ENCODE results near the gene PTGR3.

Gene PTGR3

DNA sequence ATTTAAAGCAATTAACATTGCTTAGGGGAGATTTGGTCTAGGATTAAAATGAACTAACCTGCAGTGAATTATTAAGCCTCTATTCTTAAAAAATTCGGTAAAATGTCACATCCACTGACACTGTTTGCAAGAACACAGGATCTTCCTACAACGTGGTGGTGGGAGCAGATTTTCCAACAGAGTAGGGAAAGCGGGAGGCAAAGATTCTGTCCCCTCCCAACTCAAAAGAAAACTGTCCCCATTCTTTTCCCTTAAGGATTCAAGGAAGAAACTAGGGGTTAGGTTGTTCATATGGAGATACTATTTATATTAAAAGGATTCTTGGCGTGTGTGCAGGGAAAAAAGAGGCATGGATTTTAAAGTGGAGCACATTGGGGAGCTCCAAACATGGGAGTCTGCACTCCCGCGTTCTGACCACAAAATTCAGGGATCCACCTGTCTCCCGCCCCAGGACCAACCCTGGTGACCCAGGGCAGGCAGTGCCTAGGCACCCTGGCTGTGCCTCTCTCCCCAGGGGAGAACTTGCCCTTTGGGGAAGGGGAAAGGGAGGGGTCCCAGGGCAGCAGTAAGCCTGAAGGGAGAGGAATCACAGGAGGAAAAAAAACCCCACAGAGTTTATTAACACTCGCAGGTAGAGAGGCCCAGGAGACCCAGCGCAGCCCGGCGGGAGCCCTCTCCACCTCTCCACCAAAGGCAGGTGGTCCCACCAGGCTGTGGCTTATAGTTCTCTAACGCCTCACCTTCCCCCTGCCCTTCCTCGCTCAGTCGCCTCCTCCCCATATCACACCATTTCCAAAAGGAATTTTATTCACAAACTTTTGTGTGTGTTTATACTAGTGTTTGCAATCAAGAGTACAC is 2.3 kb downstream of the PTGR3 start:
- peak overlapping the region; percentile 99 for H3K4me3 Mint-ChIP-seq
- H3K9me3 Mint-ChIP-seq = no peaks in the 10 kb centered on the region
- peaks cover 49% of the 10 kb centered on the region for H3K4me1 Mint-ChIP-seq
- peaks cover 48% of the 10 kb centered on the region for H3K27me3 Mint-ChIP-seq
- H3K36me3 Mint-ChIP-seq = peaks cover 40% of the 10 kb centered on the region
- H3K27ac Mint-ChIP-seq = no peak overlapping the region
- CTCF ChIA-PET = no interaction called here
- no peak for DNase-seq

DNA sequence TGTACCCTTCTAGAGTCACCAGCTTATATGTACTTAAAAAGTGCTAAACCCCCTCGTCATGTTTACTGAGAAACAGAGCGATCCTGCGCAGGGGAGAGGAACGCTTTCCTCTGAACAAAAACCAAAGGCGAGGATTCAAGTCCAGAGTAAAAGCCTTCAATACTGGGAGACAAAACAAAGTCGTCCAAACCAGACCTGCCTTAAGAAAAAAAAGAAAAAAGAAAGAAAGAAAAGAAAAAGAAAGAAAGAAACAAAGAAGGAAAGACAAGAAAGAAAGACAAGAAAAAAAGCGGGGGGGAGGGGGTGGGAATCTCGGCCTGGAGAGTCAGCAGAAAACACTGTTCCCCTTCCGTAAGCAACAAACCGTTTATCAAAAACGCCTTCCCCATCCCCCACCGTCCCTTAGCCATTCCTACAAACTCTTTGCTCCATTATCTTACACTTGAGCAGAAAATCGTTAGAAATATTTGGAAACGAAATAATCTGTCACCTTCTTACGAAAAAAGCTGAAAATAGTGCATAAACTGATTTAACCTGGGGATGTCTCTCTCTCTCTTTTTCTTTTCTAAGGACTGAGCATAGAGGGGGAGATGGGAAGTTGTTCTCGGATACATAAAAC is 3.3 kb downstream of the PTGR3 start:
- CTCF ChIA-PET = no interaction called here
- Mint-ChIP-seq H3K9me3 (no peaks in the 10 kb centered on the region), H3K27me3 (peaks cover 44% of the 10 kb centered on the region), H3K36me3 (peaks cover 43% of the 10 kb centered on the region), H3K4me1 (peaks cover 45% of the 10 kb centered on the region), H3K4me3 (peak overlapping the region; percentile 62), H3K27ac (no peak overlapping the region)
- DNase-seq = no peak

DNA sequence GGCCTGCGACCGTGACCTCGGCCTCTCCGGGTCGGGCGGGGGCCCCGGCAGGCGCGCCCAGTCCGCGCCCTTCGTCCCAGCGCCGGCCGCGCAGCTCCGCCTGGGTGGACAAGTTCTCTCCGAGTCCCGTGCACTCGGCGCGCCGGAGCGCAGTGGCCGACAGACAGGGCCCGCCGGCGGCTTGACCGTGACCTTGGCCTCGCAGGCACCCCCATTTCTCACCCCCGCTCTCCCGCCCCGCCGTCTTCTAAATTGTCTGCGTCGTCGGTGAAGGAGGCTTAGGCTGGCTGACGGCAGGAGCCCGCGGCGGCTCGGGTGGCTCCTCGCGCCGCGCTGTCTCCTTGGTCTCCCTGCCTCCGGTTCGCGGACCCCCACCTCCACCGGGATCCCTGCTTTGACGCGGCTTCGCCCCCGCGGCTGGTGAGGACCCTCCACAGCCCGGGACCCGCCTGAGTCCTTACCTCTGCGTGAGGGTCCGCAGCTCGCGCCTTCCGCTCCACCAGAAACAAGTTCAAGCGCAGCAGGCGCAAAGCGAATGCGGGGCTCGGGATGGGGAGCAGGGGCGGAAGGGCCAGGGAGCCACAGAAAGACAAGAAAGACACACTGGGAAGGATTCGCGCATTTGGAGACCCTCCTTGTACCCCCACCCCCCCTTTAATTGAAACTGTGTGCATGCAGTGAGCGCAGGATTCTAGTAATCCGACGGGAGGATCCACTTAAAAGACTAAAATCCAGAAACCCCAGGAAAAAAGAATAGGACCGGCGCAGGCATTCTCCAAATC is 4.0 kb downstream of the PTGR3 start:
- DNase-seq = no peak

GRCh38 chr18:75204269-75204731 is 4.6 kb downstream of the PTGR3 start:
- H3K9me3 Mint-ChIP-seq = no peaks in the 10 kb centered on the region
- no peak overlapping the region for H3K27ac Mint-ChIP-seq
- CTCF ChIA-PET = no interaction called here
- no peak for DNase-seq
- H3K27me3 Mint-ChIP-seq = peaks cover 44% of the 10 kb centered on the region
- peaks cover 48% of the 10 kb centered on the region for H3K36me3 Mint-ChIP-seq
- peaks cover 36% of the 10 kb centered on the region for H3K4me1 Mint-ChIP-seq
- no peak overlapping the region for H3K4me3 Mint-ChIP-seq

More for the DNA sequence above, 4.0 kb downstream of the PTGR3 start:
- Mint-ChIP-seq H3K36me3 (peaks cover 44% of the 10 kb centered on the region), H3K4me3 (peak overlapping the region; percentile 62), H3K9me3 (no peaks in the 10 kb centered on the region), H3K4me1 (peaks cover 39% of the 10 kb centered on the region), H3K27me3 (peaks cover 44% of the 10 kb centered on the region), H3K27ac (no peak overlapping the region)
- CTCF ChIA-PET = no interaction called here

DNA sequence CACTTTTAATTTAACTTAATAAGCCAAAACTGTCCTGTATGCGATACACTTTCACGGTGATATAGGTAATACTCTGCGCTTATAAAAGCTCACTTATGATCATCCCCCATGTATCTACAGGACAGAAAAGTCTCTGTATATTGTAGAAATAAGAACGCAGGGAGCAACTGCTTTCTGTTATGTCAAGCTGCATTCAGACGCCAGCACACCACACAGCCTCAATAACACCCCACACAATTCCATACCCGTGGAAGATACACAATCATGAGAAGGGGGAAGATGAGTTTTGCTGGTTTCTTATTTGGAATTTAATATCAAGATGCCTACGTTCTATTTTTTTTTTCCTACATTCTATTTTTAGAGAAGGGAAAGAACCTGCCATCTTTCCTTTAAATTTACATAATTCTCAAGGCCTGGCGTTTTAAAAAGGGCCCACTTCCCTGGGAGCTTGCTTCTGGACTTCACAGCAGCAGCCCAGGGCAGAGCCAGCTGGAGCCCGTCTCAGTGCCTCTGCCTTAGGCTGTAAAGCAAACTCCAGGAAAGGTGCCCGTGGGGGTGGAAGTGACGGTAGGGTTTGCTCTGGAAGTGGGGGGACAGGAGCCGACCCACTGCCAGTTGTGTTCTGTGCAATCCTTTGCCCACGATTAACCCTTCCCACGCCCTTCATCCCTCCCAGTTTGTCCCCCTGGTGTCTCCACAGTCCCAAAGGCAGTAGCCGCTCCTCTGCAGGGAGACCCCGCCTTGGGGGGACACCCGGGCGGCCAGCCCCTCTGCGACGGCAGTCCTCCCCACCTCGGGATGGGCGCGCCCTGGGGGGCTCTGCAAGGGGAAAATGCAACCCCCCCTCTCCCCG is 5.3 kb downstream of the PTGR3 start:
- DNase-seq = no peak
- Mint-ChIP-seq H3K9me3 (no peaks in the 10 kb centered on the region), H3K36me3 (peaks cover 48% of the 10 kb centered on the region), H3K27me3 (peaks cover 44% of the 10 kb centered on the region), H3K4me3 (no peak overlapping the region), H3K4me1 (peaks cover 36% of the 10 kb centered on the region), H3K27ac (no peak overlapping the region)
- CTCF ChIA-PET = no interaction called here

- peaks cover 37% of the 10 kb centered on the region for H3K4me1 Mint-ChIP-seq
- H3K27me3 Mint-ChIP-seq = peaks cover 39% of the 10 kb centered on the region
- H3K4me3 Mint-ChIP-seq = no peak overlapping the region
Observed at GRCh38 chr18:75202696-75203365, 6.1 kb downstream of the PTGR3 start.

DNA sequence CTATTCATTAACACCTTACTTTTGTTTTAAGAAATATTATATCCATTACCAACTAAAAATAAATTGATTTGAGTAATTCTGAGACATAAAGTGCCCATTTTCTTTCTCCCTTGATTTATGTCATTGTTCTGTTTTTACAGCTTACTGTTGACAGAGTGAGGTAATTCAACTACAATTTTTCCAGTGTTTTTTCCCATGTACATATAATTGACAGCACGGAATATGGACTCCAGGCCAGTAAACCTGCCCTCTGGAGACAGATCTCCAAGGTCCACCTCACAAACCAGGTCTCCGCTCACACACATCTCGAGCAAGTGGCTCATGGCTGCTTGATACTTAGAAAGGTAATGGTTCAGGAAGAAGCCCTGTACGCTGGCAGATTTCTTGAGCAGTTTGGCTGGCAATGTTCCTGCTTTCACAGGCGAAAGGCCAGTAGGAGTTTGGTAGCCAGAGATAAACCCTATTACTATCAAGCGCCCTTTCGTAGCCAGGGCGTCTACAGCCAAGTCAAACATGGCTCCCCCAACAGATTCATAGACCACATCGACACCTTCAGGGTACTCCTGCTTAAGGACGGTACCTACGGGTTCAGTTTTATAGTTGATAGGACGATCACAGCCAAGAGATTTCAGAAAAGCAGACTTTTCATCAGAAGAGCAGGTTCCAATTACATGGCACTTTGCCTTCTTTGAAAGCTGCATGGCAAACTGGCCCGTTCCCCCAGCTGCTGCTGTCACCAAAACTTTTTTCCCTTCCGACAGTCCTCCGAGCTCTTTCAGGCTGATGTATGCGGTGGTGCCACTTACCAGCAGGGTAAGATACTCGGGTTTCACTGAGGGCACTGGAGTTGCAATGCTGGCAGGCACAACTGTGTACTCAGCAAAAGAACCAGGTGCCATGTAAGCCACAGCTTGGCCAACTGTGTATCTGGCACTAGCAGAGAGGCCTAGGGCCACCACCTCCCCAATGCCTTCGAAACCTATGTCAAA is 7.4 kb downstream of the PTGR3 start:
- H3K27ac Mint-ChIP-seq = no peak overlapping the region
- H3K27me3 Mint-ChIP-seq = peaks cover 30% of the 10 kb centered on the region
- no peak overlapping the region for H3K4me3 Mint-ChIP-seq
- no peak for DNase-seq
- H3K4me1 Mint-ChIP-seq = peaks cover 26% of the 10 kb centered on the region
- CTCF ChIA-PET = no interaction called here
- peaks cover 43% of the 10 kb centered on the region for H3K36me3 Mint-ChIP-seq
- no peaks in the 10 kb centered on the region for H3K9me3 Mint-ChIP-seq

More at GRCh38 chr18:75202696-75203365, 6.1 kb downstream of the PTGR3 start:
- Mint-ChIP-seq H3K9me3 (no peaks in the 10 kb centered on the region), H3K27ac (no peak overlapping the region), H3K36me3 (peaks cover 47% of the 10 kb centered on the region)
- no peak for DNase-seq
- CTCF ChIA-PET = no interaction called here

DNA sequence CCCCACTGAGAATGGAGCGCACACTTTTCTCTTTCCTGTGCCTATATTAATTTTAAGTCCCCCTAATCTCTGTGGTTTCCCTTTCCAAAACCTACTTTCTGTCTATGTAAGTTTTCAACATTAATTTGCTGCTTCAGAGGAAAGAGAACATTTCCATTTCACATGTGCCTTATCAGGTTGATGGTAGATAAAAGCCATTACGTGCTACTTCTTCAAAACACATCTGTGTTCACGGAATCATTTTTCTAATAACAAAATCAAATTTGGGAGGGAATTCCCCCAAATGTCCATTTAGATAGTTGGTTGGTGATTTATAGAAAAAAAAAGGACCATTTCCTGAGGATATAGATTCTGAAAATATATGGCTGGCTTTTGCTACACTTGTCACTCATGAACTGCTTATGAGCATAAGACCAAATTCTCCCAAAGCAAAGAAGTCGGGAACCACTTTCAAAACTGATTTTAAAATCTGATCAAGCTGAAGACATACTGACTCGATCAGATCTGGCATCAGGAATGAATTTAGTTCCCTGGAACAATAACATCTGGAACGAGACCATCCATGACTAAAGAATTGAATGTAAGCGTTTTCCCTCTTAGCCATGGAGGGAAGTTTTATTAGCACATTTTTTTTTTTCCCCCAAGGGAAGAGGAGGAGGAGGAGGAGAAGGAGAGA is 8.2 kb downstream of the PTGR3 start:
- Mint-ChIP-seq H3K9me3 (no peaks in the 10 kb centered on the region), H3K27ac (no peak overlapping the region), H3K27me3 (peaks cover 21% of the 10 kb centered on the region), H3K4me3 (no peak overlapping the region), H3K36me3 (peaks cover 41% of the 10 kb centered on the region), H3K4me1 (peaks cover 18% of the 10 kb centered on the region)
- CTCF ChIA-PET = no interaction called here
- no peak for DNase-seq

DNA sequence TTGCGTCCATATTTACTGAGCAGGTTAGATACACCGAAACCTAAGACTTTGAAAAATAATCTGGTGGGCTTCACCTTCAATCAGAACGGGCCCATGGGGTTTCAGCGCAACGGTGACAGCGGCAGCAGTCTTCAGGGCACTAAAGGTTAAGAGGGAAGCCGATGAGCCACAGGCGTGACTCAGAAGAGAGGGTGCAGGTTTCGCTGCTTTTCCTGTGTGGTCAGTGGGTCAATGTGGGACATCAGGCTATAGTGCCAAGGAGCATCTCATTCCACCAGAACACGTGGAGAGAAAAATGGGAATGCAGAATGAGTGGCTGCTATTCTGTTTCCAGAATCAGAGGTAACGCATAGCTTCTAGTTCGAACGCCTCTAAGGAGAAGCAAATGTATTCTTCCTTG is 8.9 kb downstream of the PTGR3 start:
- Mint-ChIP-seq H3K27me3 (peaks cover 15% of the 10 kb centered on the region), H3K36me3 (peaks cover 38% of the 10 kb centered on the region), H3K9me3 (no peaks in the 10 kb centered on the region), H3K27ac (no peak overlapping the region), H3K4me3 (no peak overlapping the region), H3K4me1 (peaks cover 11% of the 10 kb centered on the region)
- CTCF ChIA-PET = no interaction called here
- no peak for DNase-seq

GRCh38 chr18:75199327-75199726 is 9.6 kb downstream of the PTGR3 start:
- Mint-ChIP-seq H3K27ac (no peak overlapping the region), H3K4me3 (no peak overlapping the region), H3K27me3 (peaks cover 7% of the 10 kb centered on the region), H3K36me3 (peaks cover 36% of the 10 kb centered on the region), H3K4me1 (peaks cover 7% of the 10 kb centered on the region), H3K9me3 (no peaks in the 10 kb centered on the region)
- CTCF ChIA-PET = no interaction called here
- no peak for DNase-seq

DNA sequence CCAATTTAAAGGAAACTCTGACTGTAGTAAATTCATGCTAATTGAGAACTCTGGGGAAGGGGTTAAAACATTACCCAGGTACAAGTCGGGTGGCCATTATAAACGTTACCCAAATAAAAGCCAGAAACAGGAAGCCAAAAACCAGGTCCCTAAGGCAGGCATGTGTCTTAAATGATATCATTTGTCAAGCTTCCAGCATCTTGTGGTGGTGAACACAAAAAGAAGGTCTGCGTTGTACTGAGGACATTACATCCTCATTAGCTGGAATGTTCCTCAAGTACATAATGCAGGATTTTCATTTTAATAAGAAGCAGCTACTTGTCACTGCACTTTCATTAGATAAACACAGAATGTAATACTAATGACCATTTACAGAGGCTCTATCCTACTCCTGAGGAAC is 10.9 kb downstream of the PTGR3 start:
- Mint-ChIP-seq H3K9me3 (no peaks in the 10 kb centered on the region), H3K36me3 (peaks cover 34% of the 10 kb centered on the region), H3K27me3 (no peaks in the 10 kb centered on the region), H3K4me1 (peaks cover 5% of the 10 kb centered on the region), H3K27ac (no peak overlapping the region), H3K4me3 (no peak overlapping the region)
- CTCF ChIA-PET = no interaction called here
- no peak for DNase-seq

GRCh38 chr18:75192899-75193298 is 16.0 kb downstream of the PTGR3 start:
- H3K9me3 Mint-ChIP-seq = peaks cover 4% of the 10 kb centered on the region
- H3K4me3 Mint-ChIP-seq = no peak overlapping the region
- H3K36me3 Mint-ChIP-seq = peaks cover 7% of the 10 kb centered on the region
- no peaks in the 10 kb centered on the region for H3K27me3 Mint-ChIP-seq
- CTCF ChIA-PET = no interaction called here
- DNase-seq = no peak
- no peak overlapping the region for H3K27ac Mint-ChIP-seq
- peaks cover under 1% of the 10 kb centered on the region for H3K4me1 Mint-ChIP-seq
